Measurements from ENCODE around the gene PMS2. TPM values are rescaled to one million over a fixed set of nuclear protein-coding genes. Genes with fewer than 3 reads are reported as not detected.
A peak's percentile ranks its signal among the peaks of the same experiment; 100 is the strongest.
"Not testable (repeated sequence)": the region's sequence is repeated elsewhere in the genome, so short reads cannot be mapped to it uniquely, and the experiment has no call there.

Gene PMS2

GRCh38 chr7:5963205-5963604, 45.6 kb downstream of the PMS2 start:
- H3K36me3 ChIP-seq (ENCODE audit: insufficient read depth, low read length); H3K9ac ChIP-seq (ENCODE audit: low read depth, low read length); H3K27me3 ChIP-seq (ENCODE audit: control insufficient read depth, insufficient read depth, low read length); H3K4me1 ChIP-seq (ENCODE audit: control insufficient read depth, insufficient read depth, low read length); H3K9me3 ChIP-seq (replicated peaks; ENCODE audit: low read length); H3K4me2 ChIP-seq (ENCODE audit: low read length); H3K4me3 ChIP-seq (ENCODE audit: low read length): not testable (repeated sequence)

GRCh38 chr7:5934945-5935450, 73.9 kb downstream of the PMS2 start:
- not testable (repeated sequence) for H3K9ac ChIP-seq (ENCODE audit: low read depth, low read length); H3K4me1 ChIP-seq (ENCODE audit: control insufficient read depth, insufficient read depth, low read length); H3K9me3 ChIP-seq (replicated peaks; ENCODE audit: low read length); H3K4me2 ChIP-seq (ENCODE audit: low read length); H3K27me3 ChIP-seq (ENCODE audit: control insufficient read depth, insufficient read depth, low read length); H3K36me3 ChIP-seq (ENCODE audit: insufficient read depth, low read length); H3K4me3 ChIP-seq (ENCODE audit: low read length)

GRCh38 chr7:5931905-5932644, 76.8 kb downstream of the PMS2 start:
- not testable (repeated sequence) for H3K4me3 ChIP-seq (ENCODE audit: low read length); H3K9me3 ChIP-seq (replicated peaks; ENCODE audit: low read length); H3K4me2 ChIP-seq (ENCODE audit: low read length); H3K9ac ChIP-seq (ENCODE audit: low read depth, low read length); H3K4me1 ChIP-seq (ENCODE audit: control insufficient read depth, insufficient read depth, low read length); H3K27me3 ChIP-seq (ENCODE audit: control insufficient read depth, insufficient read depth, low read length); H3K36me3 ChIP-seq (ENCODE audit: insufficient read depth, low read length)

- not testable (repeated sequence) for H3K4me1 ChIP-seq (ENCODE audit: control insufficient read depth, insufficient read depth, low read length); H3K36me3 ChIP-seq (ENCODE audit: insufficient read depth, low read length); H3K4me3 ChIP-seq (ENCODE audit: low read length); H3K9me3 ChIP-seq (replicated peaks; ENCODE audit: low read length); H3K9ac ChIP-seq (ENCODE audit: low read depth, low read length); H3K27me3 ChIP-seq (ENCODE audit: control insufficient read depth, insufficient read depth, low read length); H3K4me2 ChIP-seq (ENCODE audit: low read length)
These were observed 77.6 kb downstream of the PMS2 start for GRCh38 chr7:5931250-5931649.

GRCh38 chr7:5930290-5930689, 78.6 kb downstream of the PMS2 start:
- H3K4me3 ChIP-seq (ENCODE audit: low read length); H3K27me3 ChIP-seq (ENCODE audit: control insufficient read depth, insufficient read depth, low read length); H3K4me2 ChIP-seq (ENCODE audit: low read length); H3K4me1 ChIP-seq (ENCODE audit: control insufficient read depth, insufficient read depth, low read length); H3K36me3 ChIP-seq (ENCODE audit: insufficient read depth, low read length); H3K9me3 ChIP-seq (replicated peaks; ENCODE audit: low read length); H3K9ac ChIP-seq (ENCODE audit: low read depth, low read length): not testable (repeated sequence)

- H3K27me3 ChIP-seq (ENCODE audit: control insufficient read depth, insufficient read depth, low read length); H3K9ac ChIP-seq (ENCODE audit: low read depth, low read length); H3K4me1 ChIP-seq (ENCODE audit: control insufficient read depth, insufficient read depth, low read length); H3K4me2 ChIP-seq (ENCODE audit: low read length); H3K9me3 ChIP-seq (replicated peaks; ENCODE audit: low read length); H3K4me3 ChIP-seq (ENCODE audit: low read length); H3K36me3 ChIP-seq (ENCODE audit: insufficient read depth, low read length): not testable (repeated sequence)
These were observed 82.5 kb downstream of the PMS2 start for GRCh38 chr7:5926263-5926870.

- H3K27me3 ChIP-seq (ENCODE audit: control insufficient read depth, insufficient read depth, low read length); H3K4me1 ChIP-seq (ENCODE audit: control insufficient read depth, insufficient read depth, low read length); H3K9me3 ChIP-seq (replicated peaks; ENCODE audit: low read length); H3K4me2 ChIP-seq (ENCODE audit: low read length); H3K9ac ChIP-seq (ENCODE audit: low read depth, low read length); H3K36me3 ChIP-seq (ENCODE audit: insufficient read depth, low read length); H3K4me3 ChIP-seq (ENCODE audit: low read length): not testable (repeated sequence)
These were observed 84.2 kb downstream of the PMS2 start for GRCh38 chr7:5924630-5925029.

GRCh38 chr7:5924180-5924579, 84.7 kb downstream of the PMS2 start:
- H3K4me3 ChIP-seq (ENCODE audit: low read length); H3K36me3 ChIP-seq (ENCODE audit: insufficient read depth, low read length); H3K4me1 ChIP-seq (ENCODE audit: control insufficient read depth, insufficient read depth, low read length); H3K27me3 ChIP-seq (ENCODE audit: control insufficient read depth, insufficient read depth, low read length); H3K9me3 ChIP-seq (replicated peaks; ENCODE audit: low read length); H3K4me2 ChIP-seq (ENCODE audit: low read length); H3K9ac ChIP-seq (ENCODE audit: low read depth, low read length): not testable (repeated sequence)

Small RNA genes within 50 kb of the gene (small RNA-seq; reads per million reads assigned to genes)
- gene RF00019 (not detected), gene RNU6-218P (not detected), gene SNORA80D (23.5 reads per million, percentile 94 among the genes with 10 or more reads in this experiment)
